Heart right ventricle (tissue), 16 donors: ENCODE results near the gene ADA. TPM values are rescaled to one million over a fixed set of nuclear protein-coding genes. Genes with fewer than 3 reads are reported as not detected.

Source experiments
- ATAC-seq, 8 donors: fragments of 200-7000 bp; cut with Tn5 transposase; one replicate each; pipeline ENCODE4 v1.9.1; 2020; ENCODE audit warnings: mild to moderate bottlenecking in 8 of 8, moderate library complexity in 8 of 8, moderate number of reproducible peaks in 1 of 8
- DNase-seq, 2 donors: peaks; one replicate each; pipeline ENCODE4 v3.0.0-alpha.2; 2020
- H3K27ac ChIP-seq, 10 donors: fragments of 200-600 bp; sonication (generic) in 2 of 10; one replicate each; pipeline versions ENCODE4 v1.5.0 to v1.8.0; 2020 to 2022; ENCODE audit warnings: mild to moderate bottlenecking in 3 of 10
- H3K27me3 ChIP-seq, 7 donors: fragments of 200-600 bp; one replicate each; pipeline ENCODE4 v1.8.0; 2021 to 2022; ENCODE audit warnings: mild to moderate bottlenecking in 2 of 7
- H3K36me3 ChIP-seq, 9 donors: fragments of 200-600 bp; sonication (generic) in 1 of 9; one replicate each; pipeline versions ENCODE4 v1.5.0 to v1.8.0; 2020 to 2022; ENCODE audit warnings: mild to moderate bottlenecking in 2 of 9
- H3K4me1 ChIP-seq, 9 donors: fragments of 200-600 bp; sonication (generic) in 1 of 9; one replicate each; pipeline versions ENCODE4 v1.5.0 to v1.8.0; 2020 to 2022; ENCODE audit warnings: mild to moderate bottlenecking in 4 of 9
- H3K4me3 ChIP-seq, 10 donors: fragments of 200-600 bp; sonication (generic) in 2 of 10; one replicate each; pipeline versions ENCODE4 v1.5.0 to v1.8.0; 2020 to 2022; ENCODE audit warnings: mild to moderate bottlenecking in 7 of 10, moderate library complexity in 2 of 10
- H3K9me3 ChIP-seq, 11 donors: fragments of 200-600 bp in 10 of 11; sonication (generic) in 2 of 11; one replicate each; pipeline versions ENCODE4 v1.5.0 to v1.8.0; 2013 to 2022; ENCODE audit warnings: mild to moderate bottlenecking in 2 of 11, control low read depth in 1 of 11, moderate library complexity in 1 of 11
- CTCF ChIP-seq, 9 donors: fragments of 200-600 bp; sonication (generic) in 2 of 9; IDR thresholded peaks; one replicate each; pipeline versions ENCODE4 v1.5.0 to v1.8.0; 2021 to 2022; ENCODE audit warnings: antibody characterized with exemption in 9 of 9, mild to moderate bottlenecking in 5 of 9, moderate library complexity in 1 of 9
- WGBS, 2 donors: extraction: QIAGEN DNeasy Blood & Tissue Kit; methylation state at CpG; one replicate each; pipeline ENCODE4 v1.1.7; 2013; ENCODE audit warnings: inconsistent platforms in 1 of 2; 5-methylcytosine and 5-hydroxymethylcytosine counted together
- intact Hi-C, 10 donors: fragments of 100-400 bp; cut with DNase I; formaldehyde crosslinking; loops; one replicate each; pipeline versions ENCODE4 v1.11.1 to v1.14.2; 2022
- polyA plus RNA-seq, 2 donors: library from polyadenylated mRNA; stranded (reverse); fragments of 200-250 nt; gene quantifications; one replicate each; pipeline ENCODE4 v1.2.3, GENCODE V29; 2013
- total RNA-seq, 10 donors: library from RNA; stranded (reverse); fragmentation: NEBNext Ultra II Directional in 3 of 10; extraction: Animal tissue kit (Norgen Biotek cat#: 25700) in 3 of 10; gene quantifications; one replicate each; pipeline versions ENCODE4 v1.2.1 to v1.2.4, GENCODE V29; 2021 to 2023
- donor health status: Arrhythmogenic right ventricular cardiomyopathy.
- donor health status: ischemic (EF 13 %, LVEDD 7.1; RV severe dilation, severe dysfunction).
- donor health status: healthy with polysubstance abuse.
- donor health status: DM: no; HTN: yes; CAD: no.
- donor health status: DM: no; HTN: no; CAD: no.
- donor health status: ischemic (EF 25% LVEDD 6.9; RV normal size, moderate dysfunction).
- donor health status: ischemic (EF 25% LVEDD 5.7; RV mildly dilated, moderate dysfunction).
- donor health status: healthy.
- donor health status: DM: yes; HTN: yes; CAD: no.
- donor health status: Ischemic cardiomyopathy.
- donor health status: ischemic (EF 35%, LVEDD 5.7; RV mildly dilated, moderate dysfunction).
- donor health status: nonischemic (EF 11% LVEDD 7.7; RV severe dilation, severe dysfunction).
- donor health status: DM: yes; HTN: yes; CAD: no.
- donor health status: PGD.
- donor health status: ischemic (EF 29% LVEDD 5.4; RV normal size, mild dysfunction).
- donor health status: nonischemic (EF 23%, LVEDD 6.1; RV moderate dilation, normal function).

ADA gene
- total and polyA plus RNA-seq, 12 donors: 1.6 to 18.3 (median 5.1) TPM

GRCh38 chr20:44629017-44629385 is 22.5 kb downstream of the ADA start:
- intact Hi-C loops: no loop called here
- Histone ChIP-seq H3K4me1 (peaks cover 8 to 33% (median 19%) of the 10 kb centered on the region in 9 donors), H3K27me3 (no peaks in the 10 kb centered on the region), H3K27ac (no peak overlapping the region), H3K9me3 (no peaks in the 10 kb centered on the region), H3K4me3 (no peak overlapping the region), H3K36me3 (peaks cover 0 to 51% (median 7%) of the 10 kb centered on the region in 9 donors)
- 93 to 97% methylated on average over 9 of the region's 9 CpGs for WGBS, 2 donors
- DNase-seq (no peak), ATAC-seq (no peak)
- TF ChIP-seq CTCF (IDR thresholded peaks at IDR 0.05): no peak

DNA sequence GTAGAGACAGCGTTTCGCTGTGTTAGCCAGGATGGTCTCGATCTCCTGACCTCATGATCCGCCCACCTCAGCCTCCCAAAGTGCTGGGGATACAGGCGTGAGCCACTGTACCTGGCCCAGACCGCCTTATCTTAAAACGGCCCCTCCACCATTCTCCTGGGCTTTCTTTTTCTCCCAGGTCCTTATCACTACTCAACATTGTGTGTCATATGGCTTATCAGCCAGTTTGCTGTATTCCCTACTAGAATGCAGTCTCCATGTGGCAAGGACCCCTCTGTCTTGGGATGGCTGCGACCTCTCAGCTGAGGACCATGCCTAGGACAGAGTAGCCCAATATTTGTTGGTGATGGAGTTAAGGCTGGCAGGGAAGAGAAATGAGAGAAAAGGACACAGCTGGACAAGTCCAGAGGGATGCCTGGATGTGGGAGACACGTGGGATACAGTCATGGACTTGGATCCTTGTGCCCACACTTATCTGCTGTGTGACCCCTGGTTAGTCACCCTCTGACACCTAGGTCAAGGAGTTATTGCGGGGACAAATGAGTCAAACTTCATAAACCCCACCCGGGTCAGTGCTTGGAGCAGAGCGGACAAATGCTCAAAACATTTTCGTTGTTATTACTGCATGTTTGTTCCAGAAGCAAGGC is 24.0 kb downstream of the ADA start:
- WGBS, 2 donors: 90 to 92% methylated on average over 13 of the region's 13 CpGs
- Histone ChIP-seq H3K36me3 (peaks cover 0 to 64% (median 9%) of the 10 kb centered on the region in 9 donors), H3K27ac (no peak overlapping the region), H3K4me1 (peaks cover 3 to 18% (median 9%) of the 10 kb centered on the region in 9 donors), H3K27me3 (no peaks in the 10 kb centered on the region), H3K4me3 (no peak overlapping the region), H3K9me3 (peaks cover 0 to 8% (median 0%) of the 10 kb centered on the region in 11 donors)
- intact Hi-C loops: no loop called here
- DNase-seq (no peak), ATAC-seq (no peak)
- no peak for TF ChIP-seq CTCF (IDR thresholded peaks at IDR 0.05)

DNA sequence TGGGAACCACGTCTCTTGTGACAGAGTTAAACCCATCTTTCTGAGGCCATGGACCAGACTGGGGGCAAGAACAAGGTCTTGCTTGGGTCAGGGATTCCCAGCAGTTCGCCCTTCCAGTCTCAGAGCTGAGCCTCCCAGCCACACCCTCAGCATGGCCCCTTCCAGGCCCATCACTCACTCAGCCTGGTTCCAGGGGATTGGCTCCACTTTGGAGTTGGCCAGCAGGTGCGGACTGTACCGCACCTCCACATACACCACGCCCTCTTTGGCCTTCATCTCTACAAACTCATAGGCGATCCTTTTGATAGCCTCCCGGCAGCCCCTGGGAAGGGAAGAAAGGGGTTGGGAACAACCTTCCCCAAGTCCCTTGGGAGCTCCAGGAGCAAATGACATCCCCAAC is 25.2 kb downstream of the ADA start:
- WGBS, 2 donors: 98% methylated on average over 7 of the region's 7 CpGs
- no peak for DNase-seq

GRCh38 chr20:44625361-44625760 is 26.1 kb downstream of the ADA start:
- no peak for DNase-seq
- intact Hi-C loops: no loop called here
- no peaks in the 10 kb centered on the region for H3K27me3 ChIP-seq
- H3K36me3 ChIP-seq: peaks cover 0 to 85% (median 14%) of the 10 kb centered on the region in 9 donors
- no peak for TF ChIP-seq CTCF (IDR thresholded peaks at IDR 0.05)
- H3K4me1 ChIP-seq: peaks cover 0 to 18% (median 0%) of the 10 kb centered on the region in 9 donors
- WGBS, 2 donors: 95 to 98% methylated on average over 8 of the region's 8 CpGs
- no peak overlapping the region for H3K27ac ChIP-seq
- H3K9me3 ChIP-seq: peaks cover 0 to 8% (median 0%) of the 10 kb centered on the region in 11 donors
- no peak for ATAC-seq
- H3K4me3 ChIP-seq: no peak overlapping the region

More for the DNA sequence above, 25.2 kb downstream of the ADA start:
- TF ChIP-seq CTCF (IDR thresholded peaks at IDR 0.05): no peak
- Histone ChIP-seq H3K36me3 (peaks cover 0 to 76% (median 14%) of the 10 kb centered on the region in 9 donors), H3K4me3 (no peak overlapping the region), H3K27me3 (no peaks in the 10 kb centered on the region), H3K4me1 (peaks cover 0 to 18% (median 0%) of the 10 kb centered on the region in 9 donors), H3K27ac (no peak overlapping the region), H3K9me3 (peaks cover 0 to 8% (median 0%) of the 10 kb centered on the region in 11 donors)
- ATAC-seq: no peak
- intact Hi-C loops: no loop called here
